HepG2 (cell line): ENCODE data around the gene RERE. TPM values are rescaled to one million over a fixed set of nuclear protein-coding genes. Genes with fewer than 3 reads are reported as not detected.

Experiments
- ATF1 ChIP-seq: IDR thresholded peaks from 2 replicates; pipeline ENCODE4 v1.6.1; 2016; ENCODE audit warnings: mild to moderate bottlenecking, control low read depth
- EHMT2 ChIP-seq: fragments of 200-600 bp; sonication (generic); IDR thresholded peaks from 2 replicates; pipeline ENCODE4 v1.7.0; 2017; ENCODE audit warnings: antibody characterized with exemption, low read depth, low read length, borderline replicate concordance
- FOXA3 ChIP-seq: IDR thresholded peaks from 2 replicates; pipeline ENCODE4 v1.6.1; 2016; ENCODE audit warnings: missing genetic modification reagents, missing compliant biosample characterization
- NR2C2 ChIP-seq: sonication (generic); formaldehyde crosslinking; IDR thresholded peaks from 2 replicates; pipeline ENCODE4 v1.4.0; 2020; ENCODE audit warnings: missing genetic modification reagents, mild to moderate bottlenecking, moderate library complexity, borderline replicate concordance
- PHB2 ChIP-seq: fragments of 450-650 bp; IDR thresholded peaks from 2 replicates; pipeline ENCODE4 v1.6.1; 2018; ENCODE audit not compliant: partially characterized antibody
- SALL1 ChIP-seq: sonication (generic); formaldehyde crosslinking; IDR thresholded peaks from 2 replicates; pipeline ENCODE4 v1.8.0; 2022; ENCODE audit warnings: mild to moderate bottlenecking, missing genetic modification reagents
- TAF15 ChIP-seq: fragments of 200-400 bp; formaldehyde crosslinking; IDR thresholded peaks from one replicate; pipeline ENCODE4 v1.6.1; 2018; ENCODE audit warnings: mild to moderate bottlenecking, low read depth, low read length; ENCODE audit not compliant: poor library complexity, severe bottlenecking
- TOE1 ChIP-seq: sonication (generic); formaldehyde crosslinking; IDR thresholded peaks from 2 replicates; pipeline ENCODE4 v1.4.0; 2020; ENCODE audit warnings: mild to moderate bottlenecking, missing genetic modification reagents
- XBP1 ChIP-seq: sonication (generic); formaldehyde crosslinking; IDR thresholded peaks from 2 replicates; pipeline ENCODE4 v1.5.0; 2020; ENCODE audit warnings: missing genetic modification reagents
- YEATS2 ChIP-seq: sonication (generic); formaldehyde crosslinking; IDR thresholded peaks from 2 replicates; pipeline ENCODE4 v1.4.0; 2020; ENCODE audit warnings: missing genetic modification reagents, borderline replicate concordance
- ZFX ChIP-seq: sonication (generic); formaldehyde crosslinking; IDR thresholded peaks from 2 replicates; pipeline ENCODE4 v1.4.0; 2020; ENCODE audit warnings: mild to moderate bottlenecking, low read depth, missing genetic modification reagents, moderate library complexity
- ZIK1 ChIP-seq: sonication (generic); formaldehyde crosslinking; IDR thresholded peaks from 2 replicates; pipeline ENCODE4 v1.5.0; 2020; ENCODE audit warnings: mild to moderate bottlenecking, low read depth, missing genetic modification reagents, borderline replicate concordance
- ZMYM3 ChIP-seq: sonication (generic); formaldehyde crosslinking; IDR thresholded peaks from 2 replicates; pipeline ENCODE4 v1.5.1; 2020; ENCODE audit warnings: mild to moderate bottlenecking, missing genetic modification reagents
- ZNF556 ChIP-seq: sonication (generic); formaldehyde crosslinking; IDR thresholded peaks from 2 replicates; pipeline ENCODE4 v1.4.0; 2020; ENCODE audit warnings: mild to moderate bottlenecking, missing genetic modification reagents, borderline replicate concordance
- ZNF619 ChIP-seq: sonication (generic); formaldehyde crosslinking; IDR thresholded peaks from 2 replicates; pipeline ENCODE4 v1.4.0; 2020; ENCODE audit warnings: mild to moderate bottlenecking, missing genetic modification reagents
- ZSCAN31 ChIP-seq: sonication (generic); formaldehyde crosslinking; IDR thresholded peaks from 2 replicates; pipeline ENCODE4 v1.5.0; 2020; ENCODE audit warnings: low read depth, mild to moderate bottlenecking, missing genetic modification reagents
- polyA plus RNA-seq, 8 experiments: library from polyadenylated mRNA; depleted of rRNA in 3 of 8; stranded (reverse) in 7 of 8; unstranded in 1 of 8; fragments of >200 nt; fragmentation: Illumina TruSeq in 4 of 8; extraction: Trizol in 4 of 8; gene quantifications; 2 replicates each; pipeline versions ENCODE4 v1.2.1 to v1.2.3, GENCODE V29; 2011 to 2016; ENCODE audit warnings: low read depth in 4 of 8, missing spikeins in 1 of 8, mixed read lengths in 1 of 8; ENCODE audit not compliant: insufficient read depth in 1 of 8
- total RNA-seq, 5 experiments: library from RNA; depleted of rRNA; stranded (reverse); fragments of >200 nt; fragmentation: Illumina TruSeq; extraction: Trizol; gene quantifications; 2 replicates each; pipeline ENCODE4 v1.2.3, GENCODE V29; 2016; ENCODE audit warnings: low read depth in 1 of 5
- TF ChIP-seq, protein P1 (sequence below): sonication (generic); formaldehyde crosslinking; IDR thresholded peaks from 2 replicates; pipeline ENCODE4 v1.4.0; 2020; ENCODE audit warnings: low read depth, mild to moderate bottlenecking, missing genetic modification reagents
- TF ChIP-seq, protein P2 (sequence below): IDR thresholded peaks from 2 replicates; pipeline ENCODE4 v1.6.1; 2012; ENCODE audit warnings: inconsistent platforms
- TF ChIP-seq, protein P3 (sequence below): sonication (generic); formaldehyde crosslinking; IDR thresholded peaks from 2 replicates; pipeline ENCODE4; 2020; ENCODE audit warnings: missing genetic modification reagents, mild to moderate bottlenecking, borderline replicate concordance

The RERE gene
- total and polyA plus RNA-seq, 2 of the 13 experiments (the other 11 are each of a cell fraction or from before 2014, with no cell fraction given) = 18.3 to 21.9 TPM

- TF ChIP-seq, protein P1, sequence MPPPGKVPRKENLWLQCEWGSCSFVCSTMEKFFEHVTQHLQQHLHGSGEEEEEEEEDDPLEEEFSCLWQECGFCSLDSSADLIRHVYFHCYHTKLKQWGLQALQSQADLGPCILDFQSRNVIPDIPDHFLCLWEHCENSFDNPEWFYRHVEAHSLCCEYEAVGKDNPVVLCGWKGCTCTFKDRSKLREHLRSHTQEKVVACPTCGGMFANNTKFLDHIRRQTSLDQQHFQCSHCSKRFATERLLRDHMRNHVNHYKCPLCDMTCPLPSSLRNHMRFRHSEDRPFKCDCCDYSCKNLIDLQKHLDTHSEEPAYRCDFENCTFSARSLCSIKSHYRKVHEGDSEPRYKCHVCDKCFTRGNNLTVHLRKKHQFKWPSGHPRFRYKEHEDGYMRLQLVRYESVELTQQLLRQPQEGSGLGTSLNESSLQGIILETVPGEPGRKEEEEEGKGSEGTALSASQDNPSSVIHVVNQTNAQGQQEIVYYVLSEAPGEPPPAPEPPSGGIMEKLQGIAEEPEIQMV (CRISPR knock-in tag) = 0 out of 2 replicates have a peak, but pooled peaks have one; percentile 39
- TF ChIP-seq PHB2 (no peak), ATF1 (peak; percentile 42; the same call in 1 of the 2 replicates), XBP1 (CRISPR knock-in tag) (no peak), ZMYM3 (CRISPR knock-in tag) (peak; percentile 50; the same call in 1 of the 2 replicates), ZFX (CRISPR knock-in tag) (0 out of 2 replicates have a peak, but pooled peaks have one; percentile 20), NR2C2 (CRISPR knock-in tag) (peak; percentile 34; the same call in 1 of the 2 replicates), FOXA3 (CRISPR knock-in tag) (peak; percentile 43; the same call in 1 of the 2 replicates), ZNF556 (CRISPR knock-in tag) (peak; percentile 63; the same call in 1 of the 2 replicates), TAF15 (no peak), TOE1 (CRISPR knock-in tag) (no peak), ZIK1 (no peak), YEATS2 (no peak), SALL1 (CRISPR knock-in tag) (peak; percentile 68), EHMT2 (no peak), ZSCAN31 (CRISPR knock-in tag) (no peak), ZNF619 (0 out of 2 replicates have a peak, but pooled peaks have one; percentile 52)
- TF ChIP-seq, protein P2, sequence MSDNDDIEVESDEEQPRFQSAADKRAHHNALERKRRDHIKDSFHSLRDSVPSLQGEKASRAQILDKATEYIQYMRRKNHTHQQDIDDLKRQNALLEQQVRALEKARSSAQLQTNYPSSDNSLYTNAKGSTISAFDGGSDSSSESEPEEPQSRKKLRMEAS = peak; percentile 62; the same call in 1 of the 2 replicates
- TF ChIP-seq, protein P3, sequence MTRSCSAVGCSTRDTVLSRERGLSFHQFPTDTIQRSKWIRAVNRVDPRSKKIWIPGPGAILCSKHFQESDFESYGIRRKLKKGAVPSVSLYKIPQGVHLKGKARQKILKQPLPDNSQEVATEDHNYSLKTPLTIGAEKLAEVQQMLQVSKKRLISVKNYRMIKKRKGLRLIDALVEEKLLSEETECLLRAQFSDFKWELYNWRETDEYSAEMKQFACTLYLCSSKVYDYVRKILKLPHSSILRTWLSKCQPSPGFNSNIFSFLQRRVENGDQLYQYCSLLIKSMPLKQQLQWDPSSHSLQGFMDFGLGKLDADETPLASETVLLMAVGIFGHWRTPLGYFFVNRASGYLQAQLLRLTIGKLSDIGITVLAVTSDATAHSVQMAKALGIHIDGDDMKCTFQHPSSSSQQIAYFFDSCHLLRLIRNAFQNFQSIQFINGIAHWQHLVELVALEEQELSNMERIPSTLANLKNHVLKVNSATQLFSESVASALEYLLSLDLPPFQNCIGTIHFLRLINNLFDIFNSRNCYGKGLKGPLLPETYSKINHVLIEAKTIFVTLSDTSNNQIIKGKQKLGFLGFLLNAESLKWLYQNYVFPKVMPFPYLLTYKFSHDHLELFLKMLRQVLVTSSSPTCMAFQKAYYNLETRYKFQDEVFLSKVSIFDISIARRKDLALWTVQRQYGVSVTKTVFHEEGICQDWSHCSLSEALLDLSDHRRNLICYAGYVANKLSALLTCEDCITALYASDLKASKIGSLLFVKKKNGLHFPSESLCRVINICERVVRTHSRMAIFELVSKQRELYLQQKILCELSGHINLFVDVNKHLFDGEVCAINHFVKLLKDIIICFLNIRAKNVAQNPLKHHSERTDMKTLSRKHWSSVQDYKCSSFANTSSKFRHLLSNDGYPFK = peak; percentile 29; the same call in 1 of the 2 replicates
Observed at GRCh38 chr1:8525558-8526275, 291.7 kb downstream of the RERE start (continued).
